Ascending aorta (tissue), 2 donors: ENCODE measurements around the gene RALGPS2. TPM values are rescaled to one million over a fixed set of nuclear protein-coding genes. Genes with fewer than 3 reads are reported as not detected.

ENCODE experiments used
- DNase-seq, 2 donors: peaks; one replicate each; pipeline ENCODE4 v3.0.0-alpha.2; 2019; ENCODE audit warnings: low spot score in 2 of 2
- H3K27ac ChIP-seq, 2 donors: fragments of 200-600 bp; sonication (generic); one replicate each; pipeline ENCODE4 v1.5.1; 2016 to 2017; ENCODE audit warnings: mild to moderate bottlenecking in 1 of 2
- H3K27me3 ChIP-seq: fragments of 200-600 bp; sonication (generic); one replicate; pipeline ENCODE4 v1.5.1; 2017
- H3K36me3 ChIP-seq, 2 donors: fragments of 200-600 bp; sonication (generic); one replicate each; pipeline ENCODE4 v1.5.1; 2016
- H3K4me1 ChIP-seq, 2 donors: fragments of 200-600 bp; sonication (generic); one replicate each; pipeline ENCODE4 v1.5.1; 2016 to 2017; ENCODE audit warnings: mild to moderate bottlenecking in 1 of 2
- H3K4me3 ChIP-seq, 2 donors: fragments of 200-600 bp; sonication (generic); one replicate each; pipeline ENCODE4 v1.5.1; 2016 to 2017; ENCODE audit warnings: mild to moderate bottlenecking in 1 of 2
- H3K9me3 ChIP-seq, 2 donors: fragments of 200-600 bp; sonication (generic); one replicate each; pipeline ENCODE4 v1.5.1; 2016
- intact Hi-C: fragments of 100-400 bp; cut with DNase I; formaldehyde crosslinking; loops from one replicate; pipeline ENCODE4 v1.15.1; 2023
- total RNA-seq: library from RNA; depleted of rRNA; stranded (reverse); fragments of >200 nt; gene quantifications from one replicate; pipeline ENCODE4 v1.1.0, GENCODE V29; 2016
- TF ChIP-seq, protein P1 (sequence below), 3 experiments: fragments of 200-600 bp in 2 of 3; fragments of 450-650 bp in 1 of 3; sonication (generic) in 2 of 3; IDR thresholded peaks; one replicate each; pipeline ENCODE4 v1.5.1; 2016 to 2019; ENCODE audit warnings: antibody characterized with exemption in 3 of 3, mild to moderate bottlenecking in 1 of 3, moderate library complexity in 1 of 3

The RALGPS2 gene
- total RNA-seq, 1 donor from 2014 or later, result 2.2 TPM

DNA sequence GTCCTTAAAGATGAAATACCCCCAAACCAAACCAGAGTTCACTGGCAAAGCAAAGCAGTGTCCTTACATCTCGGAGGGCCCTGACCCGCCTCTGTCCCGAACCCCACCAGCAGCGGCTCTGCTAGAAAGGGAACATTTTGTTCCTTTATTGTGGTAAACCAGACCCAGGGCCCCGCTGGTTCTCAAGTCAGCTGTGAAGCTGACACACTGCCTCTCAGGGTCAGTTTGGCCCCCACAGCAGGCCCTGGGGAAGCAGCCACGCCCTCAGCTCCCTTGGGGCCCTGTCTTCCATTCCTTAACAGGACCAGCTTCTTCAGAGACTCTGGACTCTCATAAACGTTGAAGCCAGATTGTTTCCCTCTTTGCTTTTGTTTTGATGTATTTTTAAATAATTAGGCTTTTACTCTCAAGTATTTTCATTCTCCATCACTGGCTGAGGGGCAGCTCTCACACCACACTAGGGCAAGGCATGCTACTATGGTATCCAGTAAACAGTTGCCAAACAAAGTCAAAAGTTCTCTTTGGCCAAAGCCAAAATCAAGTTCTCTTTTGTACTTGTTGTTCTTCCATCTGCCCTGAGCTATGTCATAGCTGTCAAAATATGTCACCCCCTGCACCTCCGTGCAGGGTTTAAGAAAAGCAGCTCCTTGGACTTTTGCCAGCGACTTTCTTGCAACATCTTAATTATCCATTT, 207.0 kb downstream of the RALGPS2 start:
- DNase-seq, result peak in 1 of 2 donors; percentile 93
- H3K4me3 ChIP-seq, result no peak overlapping the region
- intact Hi-C loops, result loop anchor here (5.0 kb wide), 3 partner anchors 70 to 360 kb away; partner anchors contain the start of genes FAM20B and SOAT1
- no peaks in the 10 kb centered on the region for H3K27me3 ChIP-seq
- H3K36me3 ChIP-seq, result no peaks in the 10 kb centered on the region
- peak overlapping the region; percentile 84 to 86 for H3K27ac ChIP-seq
- H3K4me1 ChIP-seq, result peaks cover 22 to 33% of the 10 kb centered on the region in 2 donors
- H3K9me3 ChIP-seq, result no peaks in the 10 kb centered on the region
- TF ChIP-seq, protein P1, sequence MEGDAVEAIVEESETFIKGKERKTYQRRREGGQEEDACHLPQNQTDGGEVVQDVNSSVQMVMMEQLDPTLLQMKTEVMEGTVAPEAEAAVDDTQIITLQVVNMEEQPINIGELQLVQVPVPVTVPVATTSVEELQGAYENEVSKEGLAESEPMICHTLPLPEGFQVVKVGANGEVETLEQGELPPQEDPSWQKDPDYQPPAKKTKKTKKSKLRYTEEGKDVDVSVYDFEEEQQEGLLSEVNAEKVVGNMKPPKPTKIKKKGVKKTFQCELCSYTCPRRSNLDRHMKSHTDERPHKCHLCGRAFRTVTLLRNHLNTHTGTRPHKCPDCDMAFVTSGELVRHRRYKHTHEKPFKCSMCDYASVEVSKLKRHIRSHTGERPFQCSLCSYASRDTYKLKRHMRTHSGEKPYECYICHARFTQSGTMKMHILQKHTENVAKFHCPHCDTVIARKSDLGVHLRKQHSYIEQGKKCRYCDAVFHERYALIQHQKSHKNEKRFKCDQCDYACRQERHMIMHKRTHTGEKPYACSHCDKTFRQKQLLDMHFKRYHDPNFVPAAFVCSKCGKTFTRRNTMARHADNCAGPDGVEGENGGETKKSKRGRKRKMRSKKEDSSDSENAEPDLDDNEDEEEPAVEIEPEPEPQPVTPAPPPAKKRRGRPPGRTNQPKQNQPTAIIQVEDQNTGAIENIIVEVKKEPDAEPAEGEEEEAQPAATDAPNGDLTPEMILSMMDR (IDR thresholded peaks at IDR 0.05), result no peak

GRCh38 chr1:178932552-178932906, 207.5 kb downstream of the RALGPS2 start:
- H3K4me3 ChIP-seq, result no peak overlapping the region
- H3K4me1 ChIP-seq, result peaks cover 22 to 36% of the 10 kb centered on the region in 2 donors
- no peaks in the 10 kb centered on the region for H3K9me3 ChIP-seq
- no peak for DNase-seq
- H3K27me3 ChIP-seq, result no peaks in the 10 kb centered on the region
- H3K27ac ChIP-seq, result peak overlapping the region; percentile 72 to 84
- intact Hi-C loops, result loop anchor here (5.0 kb wide), 3 partner anchors 70 to 360 kb away; partner anchors contain the start of genes FAM20B and SOAT1
- TF ChIP-seq, protein P1 (IDR thresholded peaks at IDR 0.05), result no peak
- no peaks in the 10 kb centered on the region for H3K36me3 ChIP-seq

DNA sequence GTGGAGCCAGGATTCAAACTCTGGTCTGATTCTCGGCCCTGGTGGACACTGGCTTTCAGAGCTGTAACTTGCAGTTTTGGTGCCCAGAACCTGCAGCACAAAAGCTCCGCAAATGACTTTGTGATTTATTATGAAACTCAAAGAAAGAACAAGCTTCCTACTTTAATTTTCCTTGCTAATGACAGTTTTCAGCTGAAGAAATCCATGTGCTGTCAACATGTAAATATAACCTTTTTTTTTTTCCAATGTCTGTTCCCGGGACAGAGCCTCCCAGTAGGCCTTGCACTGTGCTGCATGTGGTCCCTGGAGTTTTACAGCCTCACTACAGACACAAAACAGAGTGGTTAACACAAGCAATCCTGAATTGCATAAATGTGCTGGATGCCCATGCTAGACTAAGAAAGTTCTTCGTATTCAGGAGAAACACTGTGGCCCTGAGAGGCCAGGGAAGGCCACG, 208.1 kb downstream of the RALGPS2 start:
- H3K27ac ChIP-seq, result peak overlapping the region; percentile 72 to 84
- no peaks in the 10 kb centered on the region for H3K27me3 ChIP-seq
- peaks cover 22 to 42% of the 10 kb centered on the region in 2 donors for H3K4me1 ChIP-seq
- no peak for DNase-seq
- TF ChIP-seq, protein P1 (IDR thresholded peaks at IDR 0.05), result no peak
- H3K9me3 ChIP-seq, result no peaks in the 10 kb centered on the region
- no peaks in the 10 kb centered on the region for H3K36me3 ChIP-seq
- intact Hi-C loops, result loop anchor here (5.0 kb wide), 3 partner anchors 69 to 359 kb away; partner anchors contain the start of genes FAM20B and SOAT1
- H3K4me3 ChIP-seq, result no peak overlapping the region

- Histone ChIP-seq H3K27me3 (no peaks in the 10 kb centered on the region), H3K9me3 (no peaks in the 10 kb centered on the region), H3K4me3 (no peak overlapping the region), H3K4me1 (peaks cover 27 to 48% of the 10 kb centered on the region in 2 donors), H3K36me3 (no peaks in the 10 kb centered on the region), H3K27ac (peak overlapping the region; percentile 72 to 84)
- TF ChIP-seq, protein P1 (IDR thresholded peaks at IDR 0.05), result no peak
- intact Hi-C loops, result loop anchor here (5.0 kb wide), 3 partner anchors 68 to 358 kb away; partner anchors contain the start of genes FAM20B and SOAT1
- DNase-seq, result no peak
Measured at GRCh38 chr1:178933709-178934490, 208.9 kb downstream of the RALGPS2 start.

DNA sequence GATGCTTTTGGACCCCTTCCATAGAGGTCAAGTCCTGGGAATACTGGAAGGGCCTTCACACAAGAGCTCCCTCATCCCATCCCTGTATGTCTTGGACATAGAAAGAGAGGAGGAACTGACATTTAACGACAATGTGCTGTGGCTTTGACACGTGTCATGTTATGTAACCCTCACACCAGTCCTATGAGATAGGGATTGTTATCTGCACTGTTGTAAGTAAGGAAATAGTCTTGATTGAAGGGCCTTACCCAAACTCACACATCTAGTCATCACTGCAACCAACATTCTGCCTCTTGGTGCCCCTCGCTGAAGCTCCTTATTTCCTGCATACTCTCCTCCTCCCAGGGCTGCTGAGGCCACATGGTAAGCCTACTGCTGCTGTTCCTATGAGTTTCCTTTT, 209.5 kb downstream of the RALGPS2 start:
- intact Hi-C loops, result loop anchor here (5.0 kb wide), 3 partner anchors 68 to 358 kb away; partner anchors contain the start of genes FAM20B and SOAT1
- TF ChIP-seq, protein P1 (IDR thresholded peaks at IDR 0.05), result no peak
- no peak for DNase-seq
- Histone ChIP-seq H3K9me3 (no peaks in the 10 kb centered on the region), H3K4me3 (no peak overlapping the region), H3K36me3 (no peaks in the 10 kb centered on the region), H3K27me3 (no peaks in the 10 kb centered on the region), H3K4me1 (peaks cover 29 to 48% of the 10 kb centered on the region in 2 donors), H3K27ac (peak overlapping the region in 1 of 2 donors; percentile 84)
